Prostate gland (tissue), 2 donors: ENCODE measurements around the gene NUAK1.

ENCODE experiments used
- POLR2A ChIP-seq: fragments of 450-650 bp; IDR thresholded peaks from one replicate; pipeline ENCODE4 v1.6.1; 2016; ENCODE audit warnings: antibody characterized with exemption, mild to moderate bottlenecking
- TF ChIP-seq, protein P1 (sequence below), 4 experiments: fragments of 200-600 bp in 2 of 4; fragments of 450-650 bp in 2 of 4; sonication (generic) in 2 of 4; IDR thresholded peaks; 1 replicate in 3 of 4; 2 replicates in 1 of 4; pipeline ENCODE4 v1.5.1; 2016 to 2019; ENCODE audit warnings: antibody characterized with exemption in 4 of 4, mild to moderate bottlenecking in 2 of 4, moderate library complexity in 2 of 4

DNA sequence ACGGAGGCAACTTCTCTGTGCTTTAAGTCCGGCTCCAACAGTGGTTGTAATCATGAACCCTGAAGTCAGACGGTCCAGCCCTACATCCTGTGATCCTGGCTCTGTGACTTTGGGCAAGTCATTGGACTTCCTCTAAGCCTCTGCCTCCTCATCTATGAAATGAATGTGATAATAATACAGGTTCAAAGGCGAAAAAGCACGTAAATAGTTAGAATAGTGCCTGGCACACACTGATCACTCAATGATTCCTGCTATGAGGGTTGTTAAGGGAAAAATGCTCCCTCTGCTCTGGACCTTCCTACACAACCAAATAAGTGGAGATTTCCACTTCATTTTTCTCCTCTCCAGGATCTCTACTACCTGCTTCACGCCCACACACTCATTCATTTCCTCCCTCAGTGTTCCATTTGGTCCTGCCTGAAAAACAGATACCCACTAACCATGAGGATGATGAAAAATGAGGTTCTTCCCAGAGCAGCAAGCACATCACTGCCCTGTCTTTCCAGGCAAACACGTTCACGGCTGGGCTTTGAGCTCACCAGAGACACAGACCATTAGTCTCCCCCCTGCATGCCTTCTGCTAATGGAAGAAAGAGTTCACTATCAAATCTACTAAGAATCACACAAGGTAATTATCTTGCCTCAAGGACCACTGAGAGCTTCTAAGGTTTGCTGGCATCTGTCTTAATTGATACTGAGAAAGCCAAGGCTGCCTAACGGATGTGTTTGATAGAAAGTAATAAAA is 13.2 kb downstream of the NUAK1 start:
- TF ChIP-seq, protein P1, sequence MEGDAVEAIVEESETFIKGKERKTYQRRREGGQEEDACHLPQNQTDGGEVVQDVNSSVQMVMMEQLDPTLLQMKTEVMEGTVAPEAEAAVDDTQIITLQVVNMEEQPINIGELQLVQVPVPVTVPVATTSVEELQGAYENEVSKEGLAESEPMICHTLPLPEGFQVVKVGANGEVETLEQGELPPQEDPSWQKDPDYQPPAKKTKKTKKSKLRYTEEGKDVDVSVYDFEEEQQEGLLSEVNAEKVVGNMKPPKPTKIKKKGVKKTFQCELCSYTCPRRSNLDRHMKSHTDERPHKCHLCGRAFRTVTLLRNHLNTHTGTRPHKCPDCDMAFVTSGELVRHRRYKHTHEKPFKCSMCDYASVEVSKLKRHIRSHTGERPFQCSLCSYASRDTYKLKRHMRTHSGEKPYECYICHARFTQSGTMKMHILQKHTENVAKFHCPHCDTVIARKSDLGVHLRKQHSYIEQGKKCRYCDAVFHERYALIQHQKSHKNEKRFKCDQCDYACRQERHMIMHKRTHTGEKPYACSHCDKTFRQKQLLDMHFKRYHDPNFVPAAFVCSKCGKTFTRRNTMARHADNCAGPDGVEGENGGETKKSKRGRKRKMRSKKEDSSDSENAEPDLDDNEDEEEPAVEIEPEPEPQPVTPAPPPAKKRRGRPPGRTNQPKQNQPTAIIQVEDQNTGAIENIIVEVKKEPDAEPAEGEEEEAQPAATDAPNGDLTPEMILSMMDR (IDR thresholded peaks at IDR 0.05) = no peak
- TF ChIP-seq POLR2A = no peak
